Measurements from ENCODE around the gene LHX6.

Gene LHX6

DNA sequence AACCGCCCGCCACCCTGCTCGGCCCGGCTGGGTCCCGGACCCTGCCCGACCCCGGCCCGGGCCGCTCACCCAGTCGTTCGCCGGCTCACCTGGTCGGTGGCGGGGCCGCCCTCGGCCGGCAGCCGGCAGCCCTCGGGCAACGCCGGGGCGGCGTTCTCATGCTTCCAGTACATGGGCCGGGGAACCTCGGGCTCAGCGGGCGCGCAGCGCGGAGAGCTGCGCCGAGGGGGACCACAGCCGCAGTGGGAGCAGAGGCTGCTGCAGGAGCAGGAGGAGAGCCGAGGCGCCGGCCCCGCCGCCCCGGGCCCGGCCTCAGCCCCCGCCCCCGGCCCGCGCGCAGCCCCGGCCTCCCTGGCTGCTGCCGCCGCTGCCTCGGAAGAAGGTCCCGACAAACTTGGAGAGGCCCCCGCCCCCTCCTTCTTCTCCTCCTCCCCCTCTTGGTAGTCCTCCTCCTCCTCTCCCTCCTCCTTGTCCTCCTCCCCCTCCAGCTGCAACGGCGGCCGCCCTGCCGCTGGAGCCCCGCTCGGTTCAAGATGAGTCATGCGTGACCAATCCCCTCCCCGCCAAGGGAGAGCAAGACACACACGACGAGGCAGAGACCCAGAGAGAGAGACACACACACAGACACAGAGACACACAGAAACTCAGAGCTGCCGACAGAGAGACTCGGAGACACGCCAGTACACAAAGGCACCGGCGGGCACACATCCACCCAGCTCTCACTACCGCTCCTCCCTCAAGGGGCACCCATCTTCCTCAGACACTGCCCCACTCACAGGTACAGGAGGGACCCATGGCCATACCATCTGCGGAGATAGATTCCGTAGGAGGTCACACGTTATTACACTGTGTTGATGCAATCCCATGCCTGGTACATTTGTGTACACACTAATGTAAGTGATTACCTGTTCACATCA, at the start of gene LHX6:
Gene LHX6, minus strand, starts transcription at position 390 of the 917 bp plus-strand sequence. Its CDS starts 217 bp downstream, at position 173.
- no peak for DNase-seq (ENCODE audit: low read depth)

DNA sequence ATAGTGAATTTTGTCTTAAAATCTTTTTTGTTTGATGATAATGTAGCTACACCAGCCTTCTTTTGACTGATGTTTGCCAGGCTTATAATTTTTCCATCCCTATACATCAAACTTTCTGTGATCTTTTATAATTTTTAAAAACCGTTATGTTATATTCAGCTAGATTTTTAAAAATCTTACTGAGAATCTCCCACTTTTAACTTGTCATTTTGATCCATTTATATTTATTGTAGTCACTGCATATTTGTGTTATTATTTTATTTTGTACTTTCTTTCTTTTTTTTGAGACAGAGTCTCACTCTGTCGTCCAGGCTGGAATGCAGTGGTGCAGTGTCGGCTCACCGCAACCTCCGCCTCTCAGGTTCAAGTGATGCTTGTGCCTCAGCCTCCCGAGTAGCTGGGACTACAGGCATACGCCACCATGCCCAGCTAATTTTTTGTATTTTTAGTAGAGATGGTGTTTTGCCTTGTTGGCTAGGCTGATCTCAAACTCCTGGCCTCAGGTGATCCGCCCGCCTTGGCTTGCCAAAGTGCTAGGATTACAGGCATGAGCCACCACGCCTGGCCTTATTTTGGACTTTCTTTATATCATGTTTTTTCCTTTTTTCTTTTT, 48.6 kb upstream of the LHX6 start:
- DNase-seq (ENCODE audit: low read depth) = no peak

DNA sequence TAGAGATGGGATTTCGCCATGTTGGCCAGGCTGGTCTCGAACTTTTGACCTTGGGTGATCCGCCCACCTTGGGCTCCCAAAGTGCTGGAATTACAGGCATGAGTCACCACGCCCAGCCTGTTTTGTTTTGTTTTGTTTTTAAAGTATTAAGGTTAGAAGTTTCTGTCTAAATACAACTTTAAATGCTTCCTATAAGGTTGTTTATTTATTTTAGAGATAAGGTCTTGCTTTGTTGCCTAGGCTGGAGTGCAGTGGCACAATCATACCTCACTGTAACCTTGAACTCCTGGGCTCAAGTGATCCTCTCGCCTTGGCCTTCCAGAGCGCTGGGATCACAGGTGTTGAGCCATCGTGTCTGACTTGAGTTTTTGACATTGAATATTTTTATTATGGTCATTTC, 47.3 kb upstream of the LHX6 start:
- no peak for DNase-seq (ENCODE audit: low read depth)

DNA sequence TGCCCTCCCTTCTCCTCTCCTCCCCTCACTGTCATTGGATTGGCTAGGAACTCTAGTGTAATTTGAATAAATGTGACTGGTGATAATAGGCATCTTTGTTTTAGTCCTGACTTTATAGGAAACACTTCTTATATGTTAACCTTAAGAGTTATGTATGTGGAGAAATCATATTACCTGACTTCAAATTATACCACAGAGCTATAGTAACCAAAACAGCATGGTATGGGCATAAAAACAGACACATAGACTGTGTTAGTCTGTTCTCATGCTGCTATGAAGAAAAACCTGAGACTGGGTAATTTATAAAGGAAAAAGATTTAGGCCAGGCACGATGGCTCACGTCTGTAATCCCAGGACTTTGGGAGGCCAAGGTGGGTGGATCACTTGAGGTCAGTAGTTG, 45.3 kb upstream of the LHX6 start:
- no peak for DNase-seq (ENCODE audit: low read depth)

DNA sequence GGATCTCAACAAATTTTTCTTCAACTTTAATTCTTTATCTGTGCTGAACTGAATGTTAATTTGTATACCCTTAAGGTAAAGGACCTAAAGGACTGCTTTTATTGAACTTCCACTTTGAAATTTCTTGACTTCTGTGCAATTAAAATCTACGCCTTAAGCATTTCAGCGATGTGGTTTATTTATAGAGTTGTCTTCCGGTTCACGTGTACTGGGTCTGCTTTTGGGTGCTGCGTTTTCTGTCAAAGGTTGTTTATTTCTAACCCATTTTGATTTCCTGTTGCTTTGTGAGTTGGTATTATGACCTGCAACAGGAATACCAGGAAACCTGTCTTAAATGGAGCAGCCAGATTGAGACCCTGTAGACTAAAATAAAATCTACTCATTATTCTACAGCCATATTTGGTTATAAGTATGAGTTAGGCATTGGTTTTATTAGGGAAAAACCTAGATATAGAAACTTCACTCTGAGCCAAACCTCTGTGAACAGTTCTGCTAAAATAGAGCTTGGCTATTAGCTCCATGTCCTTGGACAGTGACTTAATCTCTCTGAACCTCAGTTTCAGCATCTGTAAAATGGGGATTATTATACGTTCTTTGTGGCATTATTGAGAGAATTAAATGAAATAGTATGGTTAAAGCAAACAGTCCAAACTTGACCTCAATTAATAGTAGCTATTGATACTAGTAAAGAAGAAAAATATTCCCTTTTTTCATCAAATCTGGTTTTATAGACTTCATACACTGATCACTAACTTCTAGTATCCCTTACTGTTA, 39.5 kb upstream of the LHX6 start:
- DNase-seq (ENCODE audit: low read depth) = no peak

DNA sequence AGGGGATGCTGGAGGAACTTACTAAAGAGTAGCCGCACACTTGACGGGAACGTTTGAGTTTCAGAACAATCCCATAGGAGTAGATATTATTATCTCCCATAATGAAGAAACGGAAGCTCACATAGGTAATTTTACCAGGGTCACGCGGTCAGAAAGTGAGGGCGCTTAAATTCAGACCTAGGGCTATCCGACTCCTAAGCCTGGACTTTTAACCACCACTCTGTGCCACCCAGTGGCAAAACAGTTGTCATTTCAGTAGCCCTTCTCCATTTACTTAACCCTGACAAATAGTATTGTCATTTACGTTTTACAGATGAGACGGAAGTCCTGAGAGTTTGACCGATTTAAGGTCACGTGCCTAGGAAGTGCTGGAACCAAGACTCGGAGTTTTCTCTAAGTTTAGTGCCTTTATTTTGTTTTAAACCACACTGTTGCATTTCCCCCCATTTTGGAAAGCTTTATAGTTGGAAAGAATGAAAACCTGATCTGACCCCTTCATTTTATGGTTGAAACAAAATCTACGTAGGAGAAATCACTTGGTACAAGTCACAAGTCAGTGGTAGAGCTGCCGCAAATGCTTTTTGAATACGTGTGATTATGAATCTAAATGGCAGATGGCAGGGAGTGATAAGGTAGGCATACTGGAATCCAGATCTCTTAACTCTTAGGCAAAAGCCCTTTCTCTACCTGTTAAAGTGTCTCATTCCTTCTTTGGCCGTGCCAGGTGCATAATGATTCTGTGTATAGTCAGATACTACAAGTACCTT, 36.6 kb upstream of the LHX6 start:
- DNase-seq (ENCODE audit: low read depth) = peak; percentile 2

DNA sequence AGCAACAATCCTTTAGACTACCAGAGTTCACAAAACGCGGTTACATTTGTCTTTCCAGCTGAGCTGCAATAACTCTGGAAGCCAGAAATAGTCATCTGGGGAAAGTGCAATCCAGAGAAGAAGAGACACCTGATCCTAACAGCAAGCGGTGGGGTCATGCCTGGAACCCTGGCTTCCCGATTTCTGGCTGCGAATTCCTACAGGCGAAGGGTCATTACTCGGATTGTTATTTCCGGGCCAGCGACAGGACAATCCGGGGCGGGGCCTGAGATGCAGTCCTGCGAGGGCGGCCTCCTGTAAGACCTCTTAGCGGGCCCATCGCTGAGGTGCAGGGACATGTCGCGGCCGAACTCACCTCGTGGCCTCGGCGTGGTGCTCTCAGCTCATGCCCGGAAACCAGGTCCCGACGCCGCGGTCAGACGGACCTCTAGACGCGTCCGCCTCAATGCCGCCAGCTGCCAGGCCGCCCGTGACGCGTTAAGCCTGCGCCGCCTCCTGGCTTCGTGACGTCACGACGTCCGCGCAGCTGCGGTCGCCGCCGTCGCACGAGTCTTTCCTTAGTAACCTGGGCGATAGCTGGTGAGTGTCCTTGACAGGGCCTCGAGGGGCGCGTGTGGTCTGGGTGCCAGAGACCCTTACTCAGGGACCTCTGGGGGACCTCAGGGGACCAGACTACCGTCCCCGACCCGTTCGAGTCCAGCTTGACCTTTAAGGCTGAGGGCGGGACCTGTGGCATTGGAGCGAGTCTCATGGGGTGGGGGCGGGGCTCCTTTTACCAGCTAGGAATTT, 35.8 kb upstream of the LHX6 start, which contains the start of the genes MRRF and RBM18:
Gene MRRF, plus strand, starts transcription at position 523 of the 789 bp plus-strand sequence. CDS start 6,010 bp downstream, outside the sequence.
Gene RBM18, minus strand, starts transcription at position 481 of the 789 bp plus-strand sequence. CDS start 3,348 bp downstream, outside the sequence.
- peak; percentile 78 for DNase-seq (ENCODE audit: low read depth)

DNA sequence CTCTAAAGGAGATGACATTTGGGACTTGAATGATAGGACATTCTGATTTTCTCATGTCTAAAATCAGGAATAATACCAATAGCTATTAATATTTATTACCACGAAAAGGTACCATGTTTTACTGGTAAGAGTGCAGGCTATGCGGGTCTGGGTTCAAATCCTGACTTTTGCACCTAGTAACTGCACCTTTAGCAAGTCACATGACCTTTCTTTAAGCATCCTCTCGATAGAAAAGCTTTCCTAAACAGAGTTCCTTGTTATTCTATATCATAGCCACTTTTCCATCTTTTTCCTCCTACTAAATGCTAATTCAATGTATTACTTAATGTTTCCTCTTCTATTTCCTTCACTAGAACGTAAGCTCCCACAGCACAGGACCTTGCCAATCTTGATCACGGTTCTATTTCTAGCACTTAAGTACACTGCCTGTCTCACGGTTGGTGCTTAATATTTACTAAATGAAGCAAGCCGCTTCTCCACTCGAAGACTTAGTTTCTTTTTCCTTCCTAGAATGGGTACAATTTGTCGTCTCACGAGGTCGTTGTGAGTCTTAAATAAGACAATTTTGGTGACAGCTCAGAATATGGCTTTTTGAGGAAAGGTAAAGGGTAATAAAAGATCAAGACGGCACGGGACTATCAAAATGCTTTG, 35.1 kb upstream of the LHX6 start:
- DNase-seq (ENCODE audit: low read depth) = no peak

DNA sequence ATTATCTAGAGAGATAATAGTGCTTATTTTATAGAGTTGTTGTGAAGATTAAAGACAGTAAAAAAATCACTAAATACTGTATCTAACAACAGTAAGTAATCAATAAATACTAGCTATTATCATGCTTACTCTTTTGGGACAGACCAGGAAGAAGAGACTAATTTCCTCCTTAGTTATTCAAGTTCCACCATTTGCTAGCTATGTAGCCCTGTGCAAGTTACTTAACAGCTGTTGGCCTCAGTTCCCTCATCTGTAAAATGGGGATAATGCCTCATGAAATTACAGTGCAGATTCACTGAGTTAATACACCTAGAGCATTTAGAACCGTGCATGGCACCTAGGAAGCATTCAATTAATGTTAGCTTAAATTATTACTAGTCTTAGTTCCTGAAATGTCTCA, 33.3 kb upstream of the LHX6 start:
- no peak for DNase-seq (ENCODE audit: low read depth)

DNA sequence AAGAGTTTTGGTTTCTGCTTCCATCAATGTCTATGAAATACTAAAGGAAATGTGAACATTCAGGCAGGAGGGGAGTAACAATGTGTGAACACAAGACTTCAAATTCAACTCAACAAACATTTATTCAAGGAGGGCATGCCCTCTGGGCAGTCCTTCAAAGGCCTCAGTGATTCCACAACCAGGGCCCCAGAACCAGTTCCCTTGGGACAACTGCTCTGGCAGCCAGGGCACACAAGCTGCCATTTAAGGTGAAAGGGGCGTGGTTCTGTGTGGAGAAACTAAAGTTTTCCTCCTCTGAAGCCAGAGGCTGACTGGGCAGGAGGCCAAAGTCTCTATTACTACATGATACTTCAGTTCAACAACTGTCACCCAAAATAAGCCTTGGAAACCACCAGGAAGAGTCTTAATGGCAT, 32.7 kb upstream of the LHX6 start:
- no peak for DNase-seq (ENCODE audit: low read depth)

DNA sequence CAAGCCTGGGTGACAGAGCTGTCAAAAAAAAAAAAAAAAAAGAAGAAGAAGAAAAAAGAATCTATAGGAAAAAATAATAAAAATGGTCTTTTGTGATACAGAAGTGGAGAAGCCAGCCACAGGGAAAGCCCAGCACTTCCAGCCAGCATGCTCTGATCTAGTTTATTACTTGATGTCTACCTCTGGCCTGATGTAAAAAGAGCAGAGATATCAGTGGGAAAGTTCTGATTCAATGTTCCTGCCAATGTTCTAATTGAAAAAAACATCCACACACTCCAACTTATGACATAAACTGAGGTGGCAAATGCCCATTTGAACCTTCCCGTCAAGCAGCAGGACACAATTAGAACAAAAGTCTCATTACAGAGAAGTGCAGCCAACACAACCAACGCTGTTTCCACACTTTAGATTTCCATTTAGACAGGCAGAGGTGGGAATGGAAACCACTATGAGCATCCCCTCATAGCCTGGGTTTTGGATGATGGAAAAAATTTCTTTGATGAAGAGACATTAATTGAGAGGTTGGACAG, 30.2 kb upstream of the LHX6 start:
- no peak for DNase-seq (ENCODE audit: low read depth)

DNA sequence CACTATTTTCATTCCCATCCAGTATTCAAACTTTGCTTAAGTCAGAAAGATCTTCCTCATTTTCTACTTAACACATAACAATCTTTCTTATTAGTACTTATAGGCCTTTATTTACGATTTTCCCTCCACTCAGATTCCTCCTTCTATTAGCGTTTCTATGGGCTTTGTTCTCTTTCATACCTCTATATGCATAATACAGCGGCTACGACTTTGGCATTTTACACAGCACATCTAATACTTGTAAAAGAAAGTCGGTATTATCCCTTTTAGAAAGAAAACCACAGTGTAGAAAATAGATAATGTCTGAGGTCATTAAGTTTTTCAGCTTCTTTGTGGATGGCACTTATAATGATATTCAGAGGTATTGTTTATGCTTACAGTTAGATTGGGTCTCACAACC, 27.4 kb upstream of the LHX6 start:
- no peak for DNase-seq (ENCODE audit: low read depth)

DNA sequence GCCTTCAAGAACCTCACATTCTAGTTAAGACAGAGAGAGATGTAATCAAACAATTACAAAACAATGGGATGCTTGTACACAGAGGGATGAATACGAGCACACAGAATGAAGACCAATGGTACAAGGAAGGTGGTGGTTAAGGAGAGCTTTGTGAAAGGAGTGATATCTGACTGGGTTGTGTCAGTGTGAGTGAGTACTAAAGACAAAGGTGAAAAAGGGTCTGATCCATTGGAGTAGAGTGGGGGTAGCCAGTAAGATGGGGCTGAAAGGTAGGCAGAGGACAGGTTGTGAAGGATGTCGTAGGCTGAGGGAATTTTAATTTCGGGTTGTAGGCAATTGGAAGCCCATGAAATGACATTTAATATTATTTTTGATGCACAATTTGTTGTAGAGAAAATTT, 26.0 kb upstream of the LHX6 start:
- DNase-seq (ENCODE audit: low read depth) = no peak

DNA sequence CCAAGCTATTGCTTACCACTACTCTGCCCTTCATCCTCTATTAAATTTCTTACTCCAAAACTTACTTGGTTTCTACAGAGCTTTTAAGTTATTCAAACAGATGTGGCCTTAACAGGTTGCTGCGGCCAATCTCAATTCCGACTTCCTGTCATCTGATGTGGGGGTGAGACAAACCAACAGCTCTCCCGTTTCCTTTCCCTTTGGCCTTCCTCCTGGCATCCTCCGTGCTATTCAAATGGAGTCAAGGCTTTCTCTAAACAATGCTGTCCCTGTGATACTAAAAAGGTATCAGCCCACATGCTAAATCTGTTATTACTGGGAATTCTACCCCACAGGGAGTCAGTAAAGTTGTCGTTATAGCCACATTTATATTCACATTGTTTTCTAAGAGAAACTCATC, 24.0 kb upstream of the LHX6 start:
- DNase-seq (ENCODE audit: low read depth) = no peak

DNA sequence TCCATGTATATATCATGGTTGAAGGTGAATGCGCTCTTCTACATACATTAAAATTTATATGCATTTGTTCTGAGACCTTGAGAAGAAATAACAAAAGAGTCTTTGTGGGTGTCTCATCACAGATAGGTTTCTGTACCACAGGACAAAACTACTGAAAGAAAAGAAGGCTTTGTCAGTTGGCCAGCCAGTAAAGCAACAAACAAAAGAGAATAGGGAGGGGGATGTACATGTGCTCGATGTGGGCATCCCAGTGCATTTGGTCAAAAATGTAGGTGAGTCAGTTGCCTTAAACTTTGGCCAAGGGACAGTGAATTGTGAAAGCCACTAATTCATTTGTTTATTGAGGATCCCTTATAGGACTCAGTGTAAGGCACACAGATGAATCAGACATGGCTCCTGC, 22.6 kb upstream of the LHX6 start:
- no peak for DNase-seq (ENCODE audit: low read depth)

DNA sequence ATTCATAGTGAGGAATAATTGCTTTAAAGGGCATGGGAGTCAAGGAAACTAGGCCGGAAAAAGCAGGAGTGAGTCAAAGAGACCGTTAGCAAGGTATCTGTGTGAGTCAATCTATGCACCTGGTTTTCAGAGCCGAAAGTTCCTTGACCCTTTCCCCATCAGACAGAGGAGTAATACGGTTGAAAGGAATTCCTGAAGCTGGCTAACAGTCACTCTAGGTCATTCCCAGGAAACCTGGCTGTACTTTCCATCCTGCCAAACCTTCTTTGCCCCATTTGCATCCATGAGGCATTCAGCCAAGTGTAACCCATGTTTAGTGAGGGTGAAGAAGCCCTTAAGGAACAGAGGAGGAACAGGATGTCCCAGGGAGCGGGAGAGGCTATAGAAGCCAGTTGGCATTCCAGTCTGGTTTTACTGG, 19.7 kb upstream of the LHX6 start:
- DNase-seq (ENCODE audit: low read depth) = no peak

DNA sequence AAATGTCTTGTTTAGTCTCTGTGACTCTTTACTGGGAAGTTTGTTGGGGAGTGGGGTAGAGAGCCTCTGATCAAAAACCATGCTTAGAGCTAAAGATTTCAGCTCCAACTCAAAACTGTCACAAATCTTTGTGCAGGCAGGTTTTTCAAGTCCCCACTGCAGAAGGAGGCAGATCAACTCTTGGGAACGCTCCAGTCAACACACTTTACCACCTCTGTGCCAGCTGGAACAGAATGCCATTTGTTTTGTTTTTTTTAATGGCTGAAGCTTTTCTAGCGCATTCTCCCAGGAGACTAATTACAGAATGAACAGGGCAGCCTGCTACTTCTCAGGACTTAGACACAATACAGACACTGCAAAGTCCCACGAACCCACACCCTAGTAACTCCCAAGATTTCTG, 17.9 kb upstream of the LHX6 start:
- no peak for DNase-seq (ENCODE audit: low read depth)

DNA sequence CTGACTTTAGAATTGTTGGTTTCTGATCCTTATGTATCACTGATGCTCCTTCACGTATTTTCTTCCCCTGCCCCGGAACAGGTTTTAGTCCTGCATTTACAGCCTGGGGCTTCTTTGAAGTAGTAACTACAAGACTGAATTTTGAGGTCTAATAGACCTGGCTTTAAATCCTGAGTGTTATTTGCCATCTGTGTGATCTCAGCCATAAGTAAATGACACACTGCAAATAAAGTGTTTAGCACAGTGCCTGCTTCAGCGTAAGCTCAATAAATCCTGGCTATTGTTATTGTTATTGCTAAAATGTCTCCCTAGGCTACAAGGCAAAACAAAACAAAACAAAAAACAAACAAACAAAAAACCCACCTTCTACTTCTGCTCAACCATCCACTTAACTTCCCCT, 15.6 kb upstream of the LHX6 start:
- no peak for DNase-seq (ENCODE audit: low read depth)

DNA sequence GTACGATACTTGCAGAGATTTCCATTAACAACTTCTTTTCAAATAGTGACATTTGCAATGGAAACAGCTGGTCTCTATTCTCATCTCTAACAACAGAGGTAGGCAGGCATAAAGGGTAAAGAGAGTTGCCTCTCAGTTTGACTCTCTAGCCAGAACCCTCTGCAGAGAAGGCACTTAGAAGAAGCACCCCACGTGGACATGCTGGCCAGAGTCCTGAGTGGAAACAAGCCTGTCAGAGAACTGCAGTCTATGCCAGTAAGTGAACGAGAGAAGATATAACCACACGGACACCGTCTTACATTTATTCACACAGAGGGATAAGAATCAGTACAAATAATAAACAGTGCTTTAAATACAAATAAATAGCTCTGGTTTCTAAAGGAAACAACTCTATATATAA, 11.0 kb upstream of the LHX6 start:
- no peak for DNase-seq (ENCODE audit: low read depth)

DNA sequence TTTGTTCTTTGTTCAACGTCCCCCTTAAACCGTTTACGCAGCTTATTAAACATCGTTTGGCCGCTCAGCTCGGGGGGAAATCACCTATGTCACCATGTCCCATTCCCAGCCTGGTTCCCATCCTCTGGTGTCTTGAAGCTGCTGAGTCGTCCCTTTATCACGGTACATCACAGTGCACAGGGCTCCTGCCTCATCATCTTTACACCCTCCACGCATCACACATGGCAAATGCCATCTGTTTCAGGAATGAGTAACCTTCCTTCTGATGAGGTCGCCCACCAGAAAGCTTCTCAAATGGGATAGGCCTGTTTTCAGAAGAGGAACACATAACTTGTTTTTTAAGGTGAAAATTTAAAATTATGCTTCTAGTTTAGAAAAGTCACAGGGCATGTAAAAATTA, 7.9 kb upstream of the LHX6 start:
- DNase-seq (ENCODE audit: low read depth) = no peak
